ENCODE measurements around the gene SPDEF. TPM values are rescaled to one million over a fixed set of nuclear protein-coding genes. Genes with fewer than 3 reads are reported as not detected.

Gene SPDEF
- total RNA-seq, 1 donor from 2014 or later, result not detected

- H3K36me3 ChIP-seq (ENCODE audit: control insufficient read depth, insufficient read depth, low read length), result no peaks in the 10 kb centered on the region
- TF ChIP-seq, protein P1, sequence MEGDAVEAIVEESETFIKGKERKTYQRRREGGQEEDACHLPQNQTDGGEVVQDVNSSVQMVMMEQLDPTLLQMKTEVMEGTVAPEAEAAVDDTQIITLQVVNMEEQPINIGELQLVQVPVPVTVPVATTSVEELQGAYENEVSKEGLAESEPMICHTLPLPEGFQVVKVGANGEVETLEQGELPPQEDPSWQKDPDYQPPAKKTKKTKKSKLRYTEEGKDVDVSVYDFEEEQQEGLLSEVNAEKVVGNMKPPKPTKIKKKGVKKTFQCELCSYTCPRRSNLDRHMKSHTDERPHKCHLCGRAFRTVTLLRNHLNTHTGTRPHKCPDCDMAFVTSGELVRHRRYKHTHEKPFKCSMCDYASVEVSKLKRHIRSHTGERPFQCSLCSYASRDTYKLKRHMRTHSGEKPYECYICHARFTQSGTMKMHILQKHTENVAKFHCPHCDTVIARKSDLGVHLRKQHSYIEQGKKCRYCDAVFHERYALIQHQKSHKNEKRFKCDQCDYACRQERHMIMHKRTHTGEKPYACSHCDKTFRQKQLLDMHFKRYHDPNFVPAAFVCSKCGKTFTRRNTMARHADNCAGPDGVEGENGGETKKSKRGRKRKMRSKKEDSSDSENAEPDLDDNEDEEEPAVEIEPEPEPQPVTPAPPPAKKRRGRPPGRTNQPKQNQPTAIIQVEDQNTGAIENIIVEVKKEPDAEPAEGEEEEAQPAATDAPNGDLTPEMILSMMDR (IDR thresholded peaks at IDR 0.05; ENCODE audit: insufficient read depth, low read length, poor library complexity, severe bottlenecking), result no peak
- no peak overlapping the region for H3K4me3 ChIP-seq (ENCODE audit: low read depth, low read length)
- DNase-seq (ENCODE audit: low read depth), result no peak
- H3K27me3 ChIP-seq (ENCODE audit: control insufficient read depth, insufficient read depth, low read length), result peaks cover 5% of the 10 kb centered on the region
Observed at GRCh38 chr6:34529665-34530327, 26.3 kb downstream of the SPDEF start.

DNA sequence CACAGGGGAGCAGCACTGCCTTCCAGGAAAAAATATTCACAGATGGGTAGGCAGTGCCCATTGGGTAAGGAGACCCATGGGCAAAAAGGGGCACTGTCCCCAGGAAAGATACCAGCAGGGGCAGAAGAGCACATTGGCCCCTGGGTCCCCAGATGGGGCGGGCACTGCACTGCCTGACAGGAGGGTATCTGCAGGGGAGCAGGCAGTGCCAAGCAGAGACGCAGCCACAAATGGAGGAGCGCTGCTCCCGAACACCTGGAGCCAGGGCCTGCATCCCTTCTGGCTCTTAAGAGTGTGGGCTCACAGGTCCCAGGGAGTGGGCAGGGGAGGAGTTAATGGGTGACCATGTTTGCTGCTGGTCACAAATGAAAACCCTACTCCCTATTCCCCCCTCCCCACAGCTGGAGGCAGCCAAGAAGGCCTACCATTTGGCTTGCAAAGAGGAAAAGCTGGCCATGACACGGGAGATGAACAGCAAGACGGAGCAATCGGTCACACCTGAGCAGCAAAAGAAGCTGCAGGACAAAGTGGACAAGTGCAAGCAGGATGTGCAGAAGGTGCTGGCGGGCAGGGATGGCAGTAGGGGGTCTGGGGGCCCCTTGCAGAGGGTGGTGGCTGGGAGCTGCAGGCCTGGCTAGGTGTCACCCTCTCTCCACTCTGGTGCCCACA is 27.0 kb downstream of the SPDEF start:
- Histone ChIP-seq H3K27me3 (ENCODE audit: control insufficient read depth, insufficient read depth, low read length) (peaks cover 5% of the 10 kb centered on the region), H3K36me3 (ENCODE audit: control insufficient read depth, insufficient read depth, low read length) (no peaks in the 10 kb centered on the region), H3K4me3 (ENCODE audit: low read depth, low read length) (no peak overlapping the region)
- DNase-seq (ENCODE audit: low read depth), result no peak
- TF ChIP-seq, protein P1 (IDR thresholded peaks at IDR 0.05; ENCODE audit: insufficient read depth, low read length, poor library complexity, severe bottlenecking), result no peak

GRCh38 chr6:34527751-34528670 is 28.1 kb downstream of the SPDEF start:
- no peak for DNase-seq (ENCODE audit: low read depth)
- Histone ChIP-seq H3K27me3 (ENCODE audit: control insufficient read depth, insufficient read depth, low read length) (peaks cover 5% of the 10 kb centered on the region), H3K4me3 (ENCODE audit: low read depth, low read length) (no peak overlapping the region), H3K36me3 (ENCODE audit: control insufficient read depth, insufficient read depth, low read length) (no peaks in the 10 kb centered on the region)
- TF ChIP-seq, protein P1 (IDR thresholded peaks at IDR 0.05; ENCODE audit: insufficient read depth, low read length, poor library complexity, severe bottlenecking), result no peak

GRCh38 chr6:34526992-34527728 is 29.0 kb downstream of the SPDEF start:
- peak; percentile 45 for DNase-seq (ENCODE audit: low read depth)
- H3K27me3 ChIP-seq (ENCODE audit: control insufficient read depth, insufficient read depth, low read length), result peaks cover 5% of the 10 kb centered on the region
- TF ChIP-seq, protein P1 (IDR thresholded peaks at IDR 0.05; ENCODE audit: insufficient read depth, low read length, poor library complexity, severe bottlenecking), result peak; percentile 59
- no peaks in the 10 kb centered on the region for H3K36me3 ChIP-seq (ENCODE audit: control insufficient read depth, insufficient read depth, low read length)
- peak overlapping the region; percentile 14 for H3K4me3 ChIP-seq (ENCODE audit: low read depth, low read length)

GRCh38 chr6:34526241-34526972 is 29.7 kb downstream of the SPDEF start:
- Histone ChIP-seq H3K4me3 (ENCODE audit: low read depth, low read length) (no peak overlapping the region), H3K36me3 (ENCODE audit: control insufficient read depth, insufficient read depth, low read length) (no peaks in the 10 kb centered on the region), H3K27me3 (ENCODE audit: control insufficient read depth, insufficient read depth, low read length) (peaks cover 5% of the 10 kb centered on the region)
- no peak for DNase-seq (ENCODE audit: low read depth)
- TF ChIP-seq, protein P1 (IDR thresholded peaks at IDR 0.05; ENCODE audit: insufficient read depth, low read length, poor library complexity, severe bottlenecking), result no peak
